Skeletal muscle tissue (tissue), 4 donors: ENCODE data around the gene MEPE. TPM values are rescaled to one million over a fixed set of nuclear protein-coding genes. Genes with fewer than 3 reads are reported as not detected.
A peak's percentile ranks its signal among the peaks of the same experiment; 100 is the strongest.

Experiments
- H3K27ac ChIP-seq: one replicate; pipeline ENCODE4 v1.7.0; 2013; ENCODE audit warnings: mild to moderate bottlenecking, low read depth, low read length, inconsistent platforms
- H3K27me3 ChIP-seq, 3 donors: one replicate each; pipeline ENCODE4 v1.7.0; 2013; ENCODE audit warnings: low read length in 3 of 3; ENCODE audit not compliant: control insufficient read depth in 3 of 3, insufficient read depth in 3 of 3
- H3K36me3 ChIP-seq, 3 donors: one replicate each; pipeline ENCODE4 v1.7.0; 2013; ENCODE audit warnings: low read length in 3 of 3; ENCODE audit not compliant: control insufficient read depth in 3 of 3, insufficient read depth in 3 of 3
- H3K4me1 ChIP-seq, 3 donors: one replicate each; pipeline ENCODE4 v1.7.0; 2013; ENCODE audit warnings: low read length in 3 of 3, mild to moderate bottlenecking in 3 of 3; ENCODE audit not compliant: control insufficient read depth in 3 of 3, insufficient read depth in 3 of 3
- H3K4me3 ChIP-seq, 3 donors: one replicate each; pipeline ENCODE4 v1.7.0; 2013; ENCODE audit warnings: low read length in 3 of 3
- H3K9ac ChIP-seq, 3 donors: one replicate each; pipeline ENCODE4 v1.7.0; 2013; ENCODE audit warnings: low read length in 3 of 3, mild to moderate bottlenecking in 3 of 3, moderate library complexity in 2 of 3, low read depth in 1 of 3
- H3K9me3 ChIP-seq, 3 donors: one replicate each; pipeline ENCODE4 v1.7.0; 2013; ENCODE audit warnings: low read length in 3 of 3; ENCODE audit not compliant: control insufficient read depth in 3 of 3
- total RNA-seq: library from RNA; depleted of rRNA; stranded (reverse); fragments of >200 nt; gene quantifications from one replicate; pipeline ENCODE4 v1.2.3, GENCODE V29; 2014
- donor health status: Osteomylitis.

Gene MEPE
- total RNA-seq, 1 donor from 2014 or later = not detected

- no peaks in the 10 kb centered on the region for H3K36me3 ChIP-seq
- H3K4me1 ChIP-seq = peaks cover 0 to 7% (median 0%) of the 10 kb centered on the region in 3 donors
- H3K27ac ChIP-seq = no peak overlapping the region
- no peaks in the 10 kb centered on the region for H3K27me3 ChIP-seq
- no peak overlapping the region for H3K9ac ChIP-seq
- H3K9me3 ChIP-seq = no peaks in the 10 kb centered on the region
- no peak overlapping the region for H3K4me3 ChIP-seq
Observed at GRCh38 chr4:87853108-87853507, 20.3 kb downstream of the MEPE start.

DNA sequence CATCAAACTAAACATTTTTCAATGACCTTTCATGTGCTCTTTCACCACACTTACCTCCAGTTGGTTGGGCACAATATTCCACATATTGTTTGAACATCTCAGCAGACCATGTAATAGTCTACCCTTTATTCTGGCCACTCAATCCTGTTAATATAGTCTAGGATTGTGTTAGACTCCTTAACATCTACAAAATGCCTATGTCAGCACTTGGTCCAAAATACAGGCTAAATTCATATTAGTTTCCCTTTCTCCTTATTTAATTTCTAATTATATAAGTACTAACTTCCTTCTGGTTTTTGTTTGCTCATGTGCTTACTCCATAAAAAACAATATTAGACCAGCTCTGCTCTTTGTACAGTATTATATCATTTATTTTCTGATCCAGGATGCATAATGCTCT, 21.1 kb downstream of the MEPE start:
- Histone ChIP-seq H3K4me1 (peaks cover 0 to 4% (median 0%) of the 10 kb centered on the region in 3 donors), H3K4me3 (no peak overlapping the region)

GRCh38 chr4:87855559-87855958, 22.8 kb downstream of the MEPE start:
- Histone ChIP-seq H3K36me3 (no peaks in the 10 kb centered on the region), H3K27ac (no peak overlapping the region)

More for the DNA sequence above, 21.1 kb downstream of the MEPE start:
- no peaks in the 10 kb centered on the region for H3K36me3 ChIP-seq
- H3K27me3 ChIP-seq = no peaks in the 10 kb centered on the region
- no peaks in the 10 kb centered on the region for H3K9me3 ChIP-seq
- no peak overlapping the region for H3K27ac ChIP-seq
- no peak overlapping the region for H3K9ac ChIP-seq

DNA sequence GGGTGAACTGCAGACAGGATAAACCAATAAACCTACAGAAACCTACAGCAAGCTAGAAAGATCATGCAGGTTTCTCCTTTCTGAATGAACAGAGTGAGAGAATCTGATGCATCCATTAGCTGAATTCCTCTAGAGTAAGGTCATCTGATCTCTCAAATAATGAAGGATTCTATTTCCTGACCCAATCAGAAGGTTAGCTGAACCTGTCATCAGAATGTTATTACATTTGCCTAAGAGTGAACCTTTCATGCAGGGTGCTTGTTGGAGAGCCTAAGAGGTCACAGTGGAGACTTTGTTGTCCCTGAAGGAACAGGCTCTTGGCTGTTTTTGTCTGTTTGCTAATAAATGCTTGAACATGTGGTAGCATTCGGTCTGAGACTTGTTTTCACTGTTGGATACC, 24.0 kb downstream of the MEPE start:
- Histone ChIP-seq H3K9me3 (no peaks in the 10 kb centered on the region), H3K9ac (no peak overlapping the region), H3K36me3 (no peaks in the 10 kb centered on the region), H3K27ac (no peak overlapping the region), H3K4me3 (no peak overlapping the region), H3K27me3 (no peaks in the 10 kb centered on the region), H3K4me1 (peaks cover 0 to 3% (median 0%) of the 10 kb centered on the region in 3 donors)

More at GRCh38 chr4:87855559-87855958, 22.8 kb downstream of the MEPE start:
- Histone ChIP-seq H3K27me3 (no peaks in the 10 kb centered on the region), H3K4me3 (no peak overlapping the region), H3K9ac (no peak overlapping the region), H3K4me1 (peaks cover 0 to 3% (median 0%) of the 10 kb centered on the region in 3 donors), H3K9me3 (no peaks in the 10 kb centered on the region)

GRCh38 chr4:87857789-87858188, 25.0 kb downstream of the MEPE start:
- no peak overlapping the region for H3K9ac ChIP-seq

DNA sequence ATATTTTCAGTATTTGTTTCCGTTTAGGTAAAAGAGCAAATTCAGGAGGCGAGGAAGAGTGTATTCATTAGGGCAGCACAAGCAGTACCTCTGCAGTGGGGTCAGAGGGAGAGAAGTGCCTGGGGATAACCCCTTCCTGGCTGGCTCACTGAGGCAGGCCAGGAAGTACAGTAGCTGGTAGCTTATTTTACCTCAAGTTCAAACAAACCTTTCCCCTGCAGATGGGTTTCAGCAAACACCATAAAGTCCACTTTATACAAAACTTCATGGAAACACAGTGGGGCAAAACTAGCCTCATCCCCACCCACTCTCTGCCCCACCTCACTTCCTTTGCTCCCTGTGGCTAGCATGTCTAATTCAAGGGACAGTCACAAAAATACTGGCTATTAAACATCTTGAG, 29.5 kb downstream of the MEPE start:
- H3K9me3 ChIP-seq = no peaks in the 10 kb centered on the region
- no peaks in the 10 kb centered on the region for H3K27me3 ChIP-seq
- no peaks in the 10 kb centered on the region for H3K36me3 ChIP-seq
- no peak overlapping the region for H3K27ac ChIP-seq
- H3K4me1 ChIP-seq = no peaks in the 10 kb centered on the region
- no peak overlapping the region for H3K4me3 ChIP-seq
- no peak overlapping the region for H3K9ac ChIP-seq

More at GRCh38 chr4:87857789-87858188, 25.0 kb downstream of the MEPE start:
- Histone ChIP-seq H3K4me3 (no peak overlapping the region), H3K4me1 (peaks cover 0 to 3% (median 0%) of the 10 kb centered on the region in 3 donors), H3K9me3 (no peaks in the 10 kb centered on the region), H3K36me3 (no peaks in the 10 kb centered on the region), H3K27ac (no peak overlapping the region), H3K27me3 (no peaks in the 10 kb centered on the region)

DNA sequence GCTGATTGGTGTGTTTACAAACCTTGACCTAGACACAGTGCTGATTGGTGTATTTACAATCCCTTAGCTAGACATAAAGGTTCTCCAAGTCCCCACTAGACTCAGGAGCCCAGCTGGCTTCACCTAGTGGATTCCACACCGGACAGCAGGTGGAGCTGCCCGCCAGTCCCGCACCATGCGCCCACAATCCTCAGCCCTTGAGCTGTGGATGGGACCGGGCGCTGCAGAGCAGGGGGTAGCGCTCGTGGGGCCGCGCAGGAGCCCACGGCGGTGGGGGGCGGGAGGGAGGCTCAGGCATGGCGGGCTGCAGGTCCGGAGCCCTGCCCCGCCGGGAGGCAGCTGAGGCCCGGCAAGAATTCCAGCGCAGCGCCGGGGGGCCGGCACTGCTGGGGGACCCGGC, 30.7 kb downstream of the MEPE start:
- H3K4me1 ChIP-seq = no peaks in the 10 kb centered on the region
- no peaks in the 10 kb centered on the region for H3K9me3 ChIP-seq
- H3K36me3 ChIP-seq = no peaks in the 10 kb centered on the region
- no peak overlapping the region for H3K4me3 ChIP-seq
- H3K27me3 ChIP-seq = no peaks in the 10 kb centered on the region
- H3K27ac ChIP-seq = no peak overlapping the region
- H3K9ac ChIP-seq = no peak overlapping the region

GRCh38 chr4:87864321-87864720, 31.6 kb downstream of the MEPE start:
- Histone ChIP-seq H3K4me3 (no peak overlapping the region), H3K27me3 (no peaks in the 10 kb centered on the region), H3K9ac (no peak overlapping the region), H3K4me1 (no peaks in the 10 kb centered on the region), H3K27ac (no peak overlapping the region), H3K36me3 (no peaks in the 10 kb centered on the region), H3K9me3 (no peaks in the 10 kb centered on the region)

DNA sequence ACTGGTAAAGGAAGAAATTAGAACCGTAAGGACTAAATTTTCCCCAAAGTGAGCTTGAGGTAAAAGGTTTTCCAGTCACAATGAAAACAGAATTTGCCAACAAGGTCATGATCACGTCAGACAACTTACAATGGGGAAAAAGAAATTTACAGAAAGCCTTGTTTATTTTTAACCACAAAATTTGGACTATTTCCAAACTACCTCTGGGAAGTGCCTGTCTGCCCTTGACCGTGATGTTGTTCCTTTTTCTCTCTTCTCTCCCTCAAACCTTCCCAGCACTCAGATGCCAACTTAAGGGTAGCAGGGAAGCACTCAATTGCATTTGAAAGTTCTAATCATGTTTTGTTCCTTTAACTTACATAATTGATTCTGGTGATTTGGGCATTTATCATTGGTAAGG, 32.5 kb downstream of the MEPE start:
- no peak overlapping the region for H3K4me3 ChIP-seq
- H3K27ac ChIP-seq = peak overlapping the region; percentile 16
- H3K27me3 ChIP-seq = no peaks in the 10 kb centered on the region
- H3K36me3 ChIP-seq = no peaks in the 10 kb centered on the region
- H3K9me3 ChIP-seq = no peaks in the 10 kb centered on the region
- no peak overlapping the region for H3K9ac ChIP-seq
- no peaks in the 10 kb centered on the region for H3K4me1 ChIP-seq

DNA sequence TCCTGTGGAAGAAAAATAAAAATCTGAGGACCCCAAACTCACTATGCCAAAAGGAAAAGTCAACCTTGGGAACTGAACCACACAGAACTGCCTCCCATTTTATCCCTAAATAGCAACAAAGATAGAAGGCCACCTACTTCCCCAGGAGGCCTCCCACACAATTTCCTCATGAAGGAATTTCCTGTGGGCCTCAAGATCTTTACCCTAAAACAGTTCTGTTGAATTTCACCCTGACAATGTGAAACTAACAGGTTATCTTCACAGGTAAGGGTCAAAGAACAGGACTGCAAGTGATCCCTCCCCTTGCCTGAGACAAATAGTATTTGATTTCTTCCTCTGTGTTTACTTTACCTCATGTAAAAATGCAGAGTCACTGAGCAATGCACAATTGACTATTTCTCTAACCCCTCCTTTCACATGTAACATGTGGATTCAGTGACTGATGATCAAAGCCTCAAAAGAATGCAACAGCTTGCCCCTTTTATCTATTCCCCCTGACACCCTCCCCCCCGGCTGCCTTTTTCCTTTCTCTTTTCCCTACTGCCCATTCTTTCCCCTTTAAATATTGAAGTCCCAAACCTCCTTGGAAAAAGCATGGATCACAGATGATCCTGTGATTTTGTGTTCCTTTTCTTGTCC, 33.3 kb downstream of the MEPE start:
- peak overlapping the region; percentile 16 for H3K27ac ChIP-seq
- no peaks in the 10 kb centered on the region for H3K36me3 ChIP-seq
- no peaks in the 10 kb centered on the region for H3K4me1 ChIP-seq
- H3K9ac ChIP-seq = no peak overlapping the region
- no peak overlapping the region for H3K4me3 ChIP-seq
- no peaks in the 10 kb centered on the region for H3K27me3 ChIP-seq
- H3K9me3 ChIP-seq = no peaks in the 10 kb centered on the region
